SK-N-SH treated with all-trans-retinoic acid at 6 μM for 48 hours (cell line): Measurements from ENCODE around the gene PROKR1.

ENCODE experiments used
- ARNTL ChIP-seq: fragments of 450-650 bp; formaldehyde crosslinking; IDR thresholded peaks from 2 replicates; pipeline ENCODE4 v1.5.0; 2020; ENCODE audit warnings: low read depth, mild to moderate bottlenecking, moderate library complexity, borderline replicate concordance
- BACH2 ChIP-seq: fragments of 250-450 bp; sonication (Bioruptor Pico); IDR thresholded peaks from 2 replicates; pipeline ENCODE4 v1.9.0; 2021; ENCODE audit warnings: mild to moderate bottlenecking, borderline replicate concordance
- CSDC2 ChIP-seq: fragments of 250-450 bp; sonication (Bioruptor Pico); IDR thresholded peaks from 2 replicates; pipeline ENCODE4 v1.5.0; 2020; ENCODE audit warnings: mild to moderate bottlenecking, moderate library complexity
- ESRRG ChIP-seq: fragments of 250-450 bp; sonication (Bioruptor Pico); IDR thresholded peaks from 2 replicates; pipeline ENCODE4 v1.6.1; 2021; ENCODE audit warnings: mild to moderate bottlenecking
- GLIS3 ChIP-seq: fragments of 250-450 bp; sonication (Bioruptor Pico); IDR thresholded peaks from 2 replicates; pipeline ENCODE4 v1.5.0; 2020; ENCODE audit warnings: mild to moderate bottlenecking, moderate library complexity
- ISL1 ChIP-seq: fragments of 250-450 bp; sonication (Bioruptor Pico); IDR thresholded peaks from 2 replicates; pipeline ENCODE4 v2.1.2; 2022; ENCODE audit warnings: mild to moderate bottlenecking, moderate library complexity
- RARB ChIP-seq: fragments of 250-450 bp; sonication (Bioruptor Pico); IDR thresholded peaks from 2 replicates; pipeline ENCODE4 v1.8.0; 2021; ENCODE audit warnings: mild to moderate bottlenecking, moderate library complexity
- SNAI2 ChIP-seq: fragments of 250-450 bp; sonication (Bioruptor Pico); IDR thresholded peaks from 2 replicates; pipeline ENCODE4 v1.5.0; 2020; ENCODE audit warnings: mild to moderate bottlenecking, moderate library complexity
- ZC3H10 ChIP-seq: fragments of 250-450 bp; sonication (Bioruptor Pico); IDR thresholded peaks from 2 replicates; pipeline ENCODE4 v1.5.1; 2021; ENCODE audit warnings: mild to moderate bottlenecking, moderate library complexity
- ZNF565 ChIP-seq: fragments of 450-650 bp; formaldehyde crosslinking; conservative IDR thresholded peaks from 2 replicates; pipeline ENCODE4 v1.5.0; 2020; ENCODE audit warnings: low read depth, mild to moderate bottlenecking, moderate library complexity
- TF ChIP-seq, protein P1 (sequence below): fragments of 250-450 bp; sonication (Bioruptor Pico); IDR thresholded peaks from 2 replicates; pipeline ENCODE4 v1.8.0; 2020; ENCODE audit warnings: mild to moderate bottlenecking, moderate library complexity, borderline replicate concordance
- TF ChIP-seq, protein P2 (sequence below): fragments of 250-450 bp; sonication (Bioruptor Pico); IDR thresholded peaks from 2 replicates; pipeline ENCODE4 v1.5.1; 2020; ENCODE audit warnings: low read depth, mild to moderate bottlenecking, moderate library complexity
- TF ChIP-seq, protein P3 (sequence below): fragments of 250-450 bp; sonication (Bioruptor Pico); IDR thresholded peaks from 2 replicates; pipeline ENCODE4 v1.5.0; 2020; ENCODE audit warnings: mild to moderate bottlenecking, moderate library complexity

DNA sequence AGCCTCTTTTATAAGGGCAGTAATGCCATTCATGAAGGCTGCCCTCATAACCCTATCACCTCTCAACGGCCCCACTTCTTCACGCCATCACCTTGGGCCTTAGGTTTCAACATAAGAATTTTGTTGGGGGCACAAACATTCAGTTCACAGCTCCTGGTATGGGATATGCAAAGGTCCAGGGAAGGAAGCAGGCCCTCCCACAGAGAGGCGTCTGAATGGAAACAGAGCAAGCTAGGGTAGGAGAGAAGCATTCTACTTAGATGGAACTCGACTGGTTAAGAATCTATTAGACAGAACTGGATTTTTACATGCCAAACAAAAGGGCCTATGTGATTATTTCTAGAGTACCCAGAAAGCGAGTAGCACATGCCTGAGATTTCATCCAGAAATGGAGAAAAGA lies 42.8 kb downstream of the PROKR1 start:
- TF ChIP-seq SNAI2 (CRISPR knock-in tag) (no peak), ZNF565 (CRISPR knock-in tag) (no peak), BACH2 (CRISPR knock-in tag) (no peak), CSDC2 (CRISPR knock-in tag) (no peak), GLIS3 (no peak), ISL1 (CRISPR knock-in tag) (no peak), ESRRG (no peak), ZC3H10 (CRISPR knock-in tag) (no peak), ARNTL (CRISPR knock-in tag) (no peak), RARB (no peak)
- TF ChIP-seq, protein P1, sequence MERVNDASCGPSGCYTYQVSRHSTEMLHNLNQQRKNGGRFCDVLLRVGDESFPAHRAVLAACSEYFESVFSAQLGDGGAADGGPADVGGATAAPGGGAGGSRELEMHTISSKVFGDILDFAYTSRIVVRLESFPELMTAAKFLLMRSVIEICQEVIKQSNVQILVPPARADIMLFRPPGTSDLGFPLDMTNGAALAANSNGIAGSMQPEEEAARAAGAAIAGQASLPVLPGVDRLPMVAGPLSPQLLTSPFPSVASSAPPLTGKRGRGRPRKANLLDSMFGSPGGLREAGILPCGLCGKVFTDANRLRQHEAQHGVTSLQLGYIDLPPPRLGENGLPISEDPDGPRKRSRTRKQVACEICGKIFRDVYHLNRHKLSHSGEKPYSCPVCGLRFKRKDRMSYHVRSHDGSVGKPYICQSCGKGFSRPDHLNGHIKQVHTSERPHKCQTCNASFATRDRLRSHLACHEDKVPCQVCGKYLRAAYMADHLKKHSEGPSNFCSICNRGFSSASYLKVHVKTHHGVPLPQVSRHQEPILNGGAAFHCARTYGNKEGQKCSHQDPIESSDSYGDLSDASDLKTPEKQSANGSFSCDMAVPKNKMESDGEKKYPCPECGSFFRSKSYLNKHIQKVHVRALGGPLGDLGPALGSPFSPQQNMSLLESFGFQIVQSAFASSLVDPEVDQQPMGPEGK (CRISPR knock-in tag): no peak
- TF ChIP-seq, protein P2, sequence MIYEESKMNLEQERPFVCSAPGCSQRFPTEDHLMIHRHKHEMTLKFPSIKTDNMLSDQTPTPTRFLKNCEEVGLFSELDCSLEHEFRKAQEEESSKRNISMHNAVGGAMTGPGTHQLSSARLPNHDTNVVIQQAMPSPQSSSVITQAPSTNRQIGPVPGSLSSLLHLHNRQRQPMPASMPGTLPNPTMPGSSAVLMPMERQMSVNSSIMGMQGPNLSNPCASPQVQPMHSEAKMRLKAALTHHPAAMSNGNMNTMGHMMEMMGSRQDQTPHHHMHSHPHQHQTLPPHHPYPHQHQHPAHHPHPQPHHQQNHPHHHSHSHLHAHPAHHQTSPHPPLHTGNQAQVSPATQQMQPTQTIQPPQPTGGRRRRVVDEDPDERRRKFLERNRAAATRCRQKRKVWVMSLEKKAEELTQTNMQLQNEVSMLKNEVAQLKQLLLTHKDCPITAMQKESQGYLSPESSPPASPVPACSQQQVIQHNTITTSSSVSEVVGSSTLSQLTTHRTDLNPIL (CRISPR knock-in tag): no peak
- TF ChIP-seq, protein P3, sequence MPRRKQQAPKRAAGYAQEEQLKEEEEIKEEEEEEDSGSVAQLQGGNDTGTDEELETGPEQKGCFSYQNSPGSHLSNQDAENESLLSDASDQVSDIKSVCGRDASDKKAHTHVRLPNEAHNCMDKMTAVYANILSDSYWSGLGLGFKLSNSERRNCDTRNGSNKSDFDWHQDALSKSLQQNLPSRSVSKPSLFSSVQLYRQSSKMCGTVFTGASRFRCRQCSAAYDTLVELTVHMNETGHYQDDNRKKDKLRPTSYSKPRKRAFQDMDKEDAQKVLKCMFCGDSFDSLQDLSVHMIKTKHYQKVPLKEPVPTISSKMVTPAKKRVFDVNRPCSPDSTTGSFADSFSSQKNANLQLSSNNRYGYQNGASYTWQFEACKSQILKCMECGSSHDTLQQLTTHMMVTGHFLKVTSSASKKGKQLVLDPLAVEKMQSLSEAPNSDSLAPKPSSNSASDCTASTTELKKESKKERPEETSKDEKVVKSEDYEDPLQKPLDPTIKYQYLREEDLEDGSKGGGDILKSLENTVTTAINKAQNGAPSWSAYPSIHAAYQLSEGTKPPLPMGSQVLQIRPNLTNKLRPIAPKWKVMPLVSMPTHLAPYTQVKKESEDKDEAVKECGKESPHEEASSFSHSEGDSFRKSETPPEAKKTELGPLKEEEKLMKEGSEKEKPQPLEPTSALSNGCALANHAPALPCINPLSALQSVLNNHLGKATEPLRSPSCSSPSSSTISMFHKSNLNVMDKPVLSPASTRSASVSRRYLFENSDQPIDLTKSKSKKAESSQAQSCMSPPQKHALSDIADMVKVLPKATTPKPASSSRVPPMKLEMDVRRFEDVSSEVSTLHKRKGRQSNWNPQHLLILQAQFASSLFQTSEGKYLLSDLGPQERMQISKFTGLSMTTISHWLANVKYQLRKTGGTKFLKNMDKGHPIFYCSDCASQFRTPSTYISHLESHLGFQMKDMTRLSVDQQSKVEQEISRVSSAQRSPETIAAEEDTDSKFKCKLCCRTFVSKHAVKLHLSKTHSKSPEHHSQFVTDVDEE (CRISPR knock-in tag): no peak
